Naive thymus-derived CD4-positive, alpha-beta T cell (primary cell): Measurements from ENCODE around the gene CD101. TPM values are rescaled to one million over a fixed set of nuclear protein-coding genes. Genes with fewer than 3 reads are reported as not detected.

Experiments
- ATAC-seq: fragments of 150-1000 bp; cut with Tn5 transposase; 2 replicates; pipeline ENCODE4 v1.10.0; 2021; ENCODE audit warnings: mild to moderate bottlenecking, moderate library complexity
- CTCF ChIA-PET: fragments of 350-600 bp; sonication (Branson Sonifier 250); formaldehyde crosslinking; loops from one replicate; lab custom pipeline; 2021; ENCODE audit warnings: antibody characterized with exemption; lab: Charles Lee
- POLR2A ChIA-PET: fragments of 350-600 bp; sonication (Branson Sonifier 250); formaldehyde crosslinking; loops from one replicate; lab custom pipeline; 2021; ENCODE audit warnings: antibody characterized with exemption, inconsistent platforms; lab: Charles Lee
- DNase-seq, 9 donors: peaks; one replicate each; pipeline versions ENCODE4 v3.0.0 to v3.0.0-alpha.2; 2020 to 2022; ENCODE audit warnings: mixed read lengths in 1 of 9
- H3K27ac ChIP-seq: one replicate; pipeline ENCODE4 v1.7.0; 2013; ENCODE audit warnings: mild to moderate bottlenecking, low read depth, low read length, moderate library complexity
- H3K27me3 ChIP-seq, 2 donors: one replicate each; pipeline ENCODE4 v1.7.0; 2013; ENCODE audit warnings: low read length in 2 of 2, mild to moderate bottlenecking in 2 of 2, moderate library complexity in 2 of 2; ENCODE audit not compliant: control insufficient read depth in 2 of 2, insufficient read depth in 2 of 2
- H3K36me3 ChIP-seq, 3 experiments: 1 replicate in 2 of 3; 2 replicates in 1 of 3; pipeline ENCODE4 v1.7.0; 2013; ENCODE audit warnings: low read length in 3 of 3, mild to moderate bottlenecking in 3 of 3, moderate library complexity in 1 of 3; ENCODE audit not compliant: insufficient read depth in 3 of 3, control insufficient read depth in 2 of 3
- H3K4me1 ChIP-seq, 2 donors: one replicate each; pipeline ENCODE4 v1.7.0; 2013; ENCODE audit warnings: low read length in 2 of 2, mild to moderate bottlenecking in 2 of 2, moderate library complexity in 1 of 2; ENCODE audit not compliant: control insufficient read depth in 2 of 2, insufficient read depth in 2 of 2
- H3K4me3 ChIP-seq: 2 replicates; pipeline ENCODE4 v1.7.0; 2013; ENCODE audit warnings: mild to moderate bottlenecking, low read length
- H3K9me3 ChIP-seq, 3 experiments: 1 replicate in 2 of 3; 2 replicates in 1 of 3; pipeline ENCODE4 v1.7.0; 2013; ENCODE audit warnings: low read length in 3 of 3; ENCODE audit not compliant: control insufficient read depth in 2 of 3
- H3K27ac Mint-ChIP-seq, 9 donors: one replicate each; pipeline ENCODE4 v1.8.0; 2020 to 2022; ENCODE audit warnings: mixed read lengths in 9 of 9, mild to moderate bottlenecking in 8 of 9, moderate library complexity in 5 of 9, inconsistent platforms in 2 of 9
- H3K27me3 Mint-ChIP-seq, 5 donors: one replicate each; pipeline ENCODE4 v1.8.0; 2021 to 2022; ENCODE audit warnings: mixed read lengths in 5 of 5, mild to moderate bottlenecking in 1 of 5
- H3K36me3 Mint-ChIP-seq, 5 donors: one replicate each; pipeline ENCODE4 v1.8.0; 2020 to 2022; ENCODE audit warnings: mixed read lengths in 5 of 5, mild to moderate bottlenecking in 3 of 5, inconsistent platforms in 1 of 5
- H3K4me1 Mint-ChIP-seq, 7 donors: one replicate each; pipeline ENCODE4 v1.8.0; 2020 to 2022; ENCODE audit warnings: mixed read lengths in 7 of 7, mild to moderate bottlenecking in 3 of 7, inconsistent platforms in 1 of 7
- H3K4me3 Mint-ChIP-seq, 10 donors: one replicate each; pipeline ENCODE4 v1.8.0; 2020 to 2022; ENCODE audit warnings: mild to moderate bottlenecking in 10 of 10, mixed read lengths in 10 of 10, moderate library complexity in 6 of 10, inconsistent platforms in 2 of 10
- H3K9me3 Mint-ChIP-seq, 11 donors: one replicate each; pipeline ENCODE4 v1.8.0; 2020 to 2022; ENCODE audit warnings: mixed read lengths in 11 of 11, mild to moderate bottlenecking in 4 of 11, inconsistent platforms in 1 of 11, moderate library complexity in 1 of 11
- intact Hi-C, 2 donors: fragments of 100-400 bp; cut with micrococcal nuclease; formaldehyde crosslinking; loops; one replicate each; pipeline ENCODE4 v1.15.1; 2023
- polyA plus RNA-seq, 2 donors: library from polyadenylated mRNA; unstranded; fragments of 300-500 nt; fragmentation: Illumina TruSeq; gene quantifications; one replicate each; pipeline ENCODE4 v1.2.3, GENCODE V29; 2021
- total RNA-seq, 6 experiments: library from RNA in 5 of 6; stranded (reverse) in 5 of 6; gene quantifications; 1 replicate in 5 of 6; 2 replicates in 1 of 6; pipeline ENCODE4 v1.2.3 and lab custom pipeline; 2021 to 2026

CD101 gene
- total and polyA plus RNA-seq, 7 experiments from 2014 or later: 3.9 to 15.4 (median 9.9) TPM

DNA sequence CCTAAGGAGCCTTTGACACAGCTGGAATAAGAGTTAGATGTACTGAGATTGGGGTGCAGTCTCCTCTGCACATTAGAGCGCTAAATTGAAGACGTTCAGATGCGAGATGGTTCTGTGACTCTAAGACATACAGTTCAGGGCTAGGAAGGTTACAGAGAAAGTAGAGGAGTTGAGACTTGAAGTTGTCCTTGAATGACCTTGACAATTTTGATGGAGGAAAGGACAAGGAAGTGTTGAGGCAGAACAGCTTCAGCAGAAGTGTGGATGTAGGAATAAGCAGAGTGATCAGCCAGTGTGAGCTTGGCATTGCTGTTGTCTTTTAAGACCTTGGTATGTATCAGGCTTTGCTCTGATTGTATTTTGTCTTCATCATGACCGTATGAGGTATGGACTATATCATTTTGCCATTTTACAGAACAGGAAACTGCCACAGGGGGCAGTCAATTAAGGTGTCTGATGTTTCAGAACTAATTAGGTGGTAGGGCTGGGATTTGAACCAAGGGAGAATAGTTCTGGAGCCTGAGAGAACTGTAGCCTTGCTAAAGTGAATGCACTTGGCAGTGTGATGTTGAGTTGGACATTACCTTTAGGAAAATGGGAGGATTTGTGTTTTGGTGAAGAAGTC, 67.8 kb downstream of the CD101 start:
- H3K9me3 Mint-ChIP-seq: no peaks in the 10 kb centered on the region
- no peaks in the 10 kb centered on the region for H3K9me3 ChIP-seq

DNA sequence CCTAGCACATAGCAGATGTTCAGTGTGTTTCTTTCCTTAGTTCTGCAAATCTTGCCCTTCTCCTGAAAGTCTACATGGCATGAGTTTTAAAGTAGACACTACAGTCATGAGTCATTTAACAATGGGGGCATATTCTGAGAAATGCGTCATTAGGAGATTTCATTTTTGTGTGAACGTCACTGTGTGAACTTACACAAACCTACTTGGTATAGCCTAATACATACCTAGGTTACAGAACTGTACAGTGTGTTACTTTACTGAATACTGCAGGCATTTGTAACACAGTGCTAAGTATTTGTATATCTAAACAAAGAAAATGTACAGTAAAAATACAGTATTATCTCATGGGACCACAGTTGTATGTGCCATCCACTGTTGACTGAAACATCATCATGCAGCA, 68.6 kb downstream of the CD101 start:
- H3K4me3 Mint-ChIP-seq: no peak overlapping the region
- intact Hi-C loops: loop anchor here in 1 of 2 donors (1.0 kb wide), 1 partner anchor 24 kb away; no protein-coding TSS in a partner anchor
- no peaks in the 10 kb centered on the region for H3K9me3 Mint-ChIP-seq
- H3K36me3 Mint-ChIP-seq: peaks cover 5 to 25% (median 21%) of the 10 kb centered on the region in 5 donors
- no peak overlapping the region for H3K4me3 ChIP-seq
- H3K27me3 ChIP-seq: no peaks in the 10 kb centered on the region
- peaks cover 0 to 12% (median 0%) of the 10 kb centered on the region in 3 experiments for H3K36me3 ChIP-seq
- POLR2A ChIA-PET: interaction anchor here (2.3 kb wide), 1 partner anchor 10 kb away, joined by 7 read pairs; the partner anchor contains the start of gene TTF2
- no peaks in the 10 kb centered on the region for H3K4me1 ChIP-seq
- H3K9me3 ChIP-seq: no peaks in the 10 kb centered on the region
- no peaks in the 10 kb centered on the region for H3K27me3 Mint-ChIP-seq
- no peak for ATAC-seq
- H3K4me1 Mint-ChIP-seq: peaks cover 0 to 28% (median 4%) of the 10 kb centered on the region in 7 donors
- CTCF ChIA-PET: no interaction called here
- H3K27ac Mint-ChIP-seq: no peak overlapping the region
- no peak for DNase-seq
- H3K27ac ChIP-seq: no peak overlapping the region

More for the DNA sequence above, 67.8 kb downstream of the CD101 start:
- peaks cover 0 to 22% (median 17%) of the 10 kb centered on the region in 5 donors for H3K36me3 Mint-ChIP-seq
- H3K4me3 Mint-ChIP-seq: no peak overlapping the region
- Histone ChIP-seq H3K36me3 (peaks cover 0 to 5% (median 0%) of the 10 kb centered on the region in 3 experiments), H3K27me3 (no peaks in the 10 kb centered on the region), H3K4me1 (no peaks in the 10 kb centered on the region), H3K27ac (no peak overlapping the region), H3K4me3 (no peak overlapping the region)
- intact Hi-C loops: loop anchor here in 1 of 2 donors (2.0 to 10.0 kb wide), 2 partner anchors 825 to 905 kb away; no protein-coding TSS in a partner anchor
- H3K27ac Mint-ChIP-seq: peak overlapping the region in 1 of 9 donors; percentile 11
- H3K27me3 Mint-ChIP-seq: no peaks in the 10 kb centered on the region
- POLR2A ChIA-PET: interaction anchor here (0.7 kb wide), 1 partner anchor 9 kb away, joined by 3 read pairs; the partner anchor contains the start of gene TTF2
- H3K4me1 Mint-ChIP-seq: peaks cover 0 to 31% (median 7%) of the 10 kb centered on the region in 7 donors
- CTCF ChIA-PET: no interaction called here
- ATAC-seq (no peak), DNase-seq (no peak)

- H3K36me3 ChIP-seq: peaks cover 8 to 75% (median 12%) of the 10 kb centered on the region in 3 experiments
- no peak overlapping the region for H3K4me3 ChIP-seq
- DNase-seq (no peak), ATAC-seq (no peak)
- Mint-ChIP-seq H3K4me1 (peaks cover 0 to 18% (median 0%) of the 10 kb centered on the region in 7 donors), H3K9me3 (no peaks in the 10 kb centered on the region), H3K36me3 (peaks cover 24 to 58% (median 36%) of the 10 kb centered on the region in 5 donors), H3K27ac (no peak overlapping the region), H3K4me3 (no peak overlapping the region), H3K27me3 (no peaks in the 10 kb centered on the region)
- no peaks in the 10 kb centered on the region for H3K9me3 ChIP-seq
- no peaks in the 10 kb centered on the region for H3K4me1 ChIP-seq
- no peak overlapping the region for H3K27ac ChIP-seq
- H3K27me3 ChIP-seq: no peaks in the 10 kb centered on the region
- ChIA-PET POLR2A (no interaction called here), CTCF (no interaction called here)
- intact Hi-C loops: no loop called here
Observed at GRCh38 chr1:117076648-117077047, 75.1 kb downstream of the CD101 start.

DNA sequence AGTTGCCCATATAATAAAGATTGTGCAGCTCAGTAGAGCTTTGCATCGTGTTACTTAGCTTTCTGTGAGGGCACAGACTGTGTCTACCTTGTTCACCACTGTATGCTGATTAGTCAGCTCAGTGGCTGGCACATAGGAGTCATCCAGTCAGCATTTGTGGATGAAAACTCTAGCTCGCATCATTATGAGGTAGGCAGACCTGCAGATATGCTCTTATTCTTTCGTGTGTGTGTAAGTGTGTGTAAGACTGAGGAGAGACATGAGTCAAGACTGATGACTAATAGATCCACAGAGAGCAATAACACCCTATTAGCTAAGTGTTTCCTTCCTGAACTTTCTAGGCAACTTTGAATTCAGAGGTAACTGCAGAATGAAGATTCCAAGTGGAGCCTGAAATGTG, 75.7 kb downstream of the CD101 start:
- Mint-ChIP-seq H3K27me3 (no peaks in the 10 kb centered on the region), H3K9me3 (no peaks in the 10 kb centered on the region), H3K4me1 (peaks cover 0 to 15% (median 0%) of the 10 kb centered on the region in 7 donors), H3K36me3 (peaks cover 26 to 60% (median 38%) of the 10 kb centered on the region in 5 donors), H3K4me3 (peak overlapping the region in 1 of 10 donors; percentile 3), H3K27ac (peak overlapping the region in 3 of 9 donors; percentile 0 to 66 (median 16))
- Histone ChIP-seq H3K4me1 (no peaks in the 10 kb centered on the region), H3K27me3 (no peaks in the 10 kb centered on the region), H3K36me3 (peaks cover 8 to 81% (median 12%) of the 10 kb centered on the region in 3 experiments), H3K9me3 (no peaks in the 10 kb centered on the region), H3K4me3 (no peak overlapping the region), H3K27ac (no peak overlapping the region)
- DNase-seq (peak in 1 of 9 donors; percentile 38), ATAC-seq (peak; percentile 46)
- intact Hi-C loops: no loop called here
- ChIA-PET CTCF (no interaction called here), POLR2A (no interaction called here)

- POLR2A ChIA-PET: no interaction called here
- CTCF ChIA-PET: no interaction called here
- intact Hi-C loops: no loop called here
Observed at GRCh38 chr1:117079737-117080136, 78.2 kb downstream of the CD101 start.

DNA sequence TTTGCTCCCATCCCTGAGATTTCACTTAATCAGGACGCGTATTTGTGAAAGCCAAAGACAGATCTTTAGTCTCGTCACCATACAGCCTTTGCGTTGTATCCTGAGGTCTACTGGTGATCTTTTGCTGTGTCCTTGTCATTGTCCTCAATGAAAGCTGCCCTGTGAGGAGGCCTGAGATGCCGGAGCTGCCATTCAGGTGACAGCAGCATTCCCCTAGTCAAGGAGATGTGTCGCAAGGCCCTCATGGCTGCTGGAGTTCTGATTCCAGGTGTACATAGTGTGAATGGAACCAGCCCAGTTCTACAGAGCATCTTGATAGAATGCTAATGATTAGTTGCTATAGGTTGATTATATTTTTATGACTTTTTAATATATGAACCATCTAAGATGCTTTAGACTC, 82.7 kb downstream of the CD101 start:
- CTCF ChIA-PET: no interaction called here

More at GRCh38 chr1:117079737-117080136, 78.2 kb downstream of the CD101 start:
- no peak overlapping the region for H3K27ac ChIP-seq
- ATAC-seq (no peak), DNase-seq (no peak)
- H3K4me3 Mint-ChIP-seq: no peak overlapping the region
- H3K27ac Mint-ChIP-seq: no peak overlapping the region
- H3K27me3 Mint-ChIP-seq: no peaks in the 10 kb centered on the region
- H3K4me3 ChIP-seq: no peak overlapping the region
- H3K36me3 Mint-ChIP-seq: peaks cover 25 to 73% (median 43%) of the 10 kb centered on the region in 5 donors
- H3K4me1 ChIP-seq: no peaks in the 10 kb centered on the region
- H3K9me3 Mint-ChIP-seq: no peaks in the 10 kb centered on the region
- peaks cover 8 to 75% (median 12%) of the 10 kb centered on the region in 3 experiments for H3K36me3 ChIP-seq
- H3K27me3 ChIP-seq: no peaks in the 10 kb centered on the region
- no peaks in the 10 kb centered on the region for H3K9me3 ChIP-seq
- H3K4me1 Mint-ChIP-seq: peaks cover 0 to 11% (median 0%) of the 10 kb centered on the region in 7 donors

More for the DNA sequence above, 82.7 kb downstream of the CD101 start:
- intact Hi-C loops: no loop called here
- no peaks in the 10 kb centered on the region for H3K9me3 ChIP-seq
- H3K27ac ChIP-seq: no peak overlapping the region
- ATAC-seq (no peak), DNase-seq (no peak)
- no peaks in the 10 kb centered on the region for H3K27me3 ChIP-seq
- POLR2A ChIA-PET: no interaction called here
- Mint-ChIP-seq H3K9me3 (no peaks in the 10 kb centered on the region), H3K36me3 (peaks cover 4 to 56% (median 32%) of the 10 kb centered on the region in 5 donors), H3K27ac (no peak overlapping the region), H3K4me3 (no peak overlapping the region), H3K4me1 (no peaks in the 10 kb centered on the region), H3K27me3 (no peaks in the 10 kb centered on the region)
- H3K4me1 ChIP-seq: no peaks in the 10 kb centered on the region
- H3K36me3 ChIP-seq: peaks cover 0 to 47% (median 0%) of the 10 kb centered on the region in 3 experiments
- no peak overlapping the region for H3K4me3 ChIP-seq
